Trophoblast cell (in vitro differentiated cells and primary cell): ENCODE results near the gene ATP9B.

Source experiments
- DNase-seq, 2 donors: peaks; one replicate each; pipeline ENCODE4 v3.0.0-alpha.2; 2016
- H2AFZ ChIP-seq: 2 replicates; pipeline ENCODE4 v1.6.1; 2013; ENCODE audit warnings: low read length, moderate library complexity, mild to moderate bottlenecking; ENCODE audit not compliant: insufficient read depth, poor library complexity
- H2AK5ac ChIP-seq: 2 replicates; pipeline ENCODE4 v1.6.1; 2013; ENCODE audit warnings: mild to moderate bottlenecking, low read length
- H2BK120ac ChIP-seq: 2 replicates; pipeline ENCODE4 v1.6.1; 2013; ENCODE audit warnings: low read length, mild to moderate bottlenecking, moderate library complexity; ENCODE audit not compliant: insufficient read depth, poor library complexity
- H2BK12ac ChIP-seq: 2 replicates; pipeline ENCODE4 v1.6.1; 2013; ENCODE audit warnings: mild to moderate bottlenecking, low read length, moderate library complexity
- H2BK5ac ChIP-seq: 2 replicates; pipeline ENCODE4 v1.6.1; 2013; ENCODE audit warnings: low read length, low read depth, moderate library complexity, mild to moderate bottlenecking; ENCODE audit not compliant: poor library complexity
- H3K14ac ChIP-seq: 2 replicates; pipeline ENCODE4 v1.6.1; 2013; ENCODE audit warnings: mild to moderate bottlenecking, low read length
- H3K18ac ChIP-seq: 2 replicates; pipeline ENCODE4 v1.6.1; 2013; ENCODE audit warnings: mild to moderate bottlenecking, low read length
- H3K23ac ChIP-seq: 2 replicates; pipeline ENCODE4 v1.6.1; 2013; ENCODE audit warnings: low read length
- H3K27ac ChIP-seq: 2 replicates; pipeline ENCODE4 v1.5.1; 2013; ENCODE audit warnings: low read depth, mild to moderate bottlenecking, inconsistent platforms, low read length, moderate library complexity
- H3K27me3 ChIP-seq: 2 replicates; pipeline ENCODE4 v1.6.1; 2013; ENCODE audit warnings: inconsistent platforms, mild to moderate bottlenecking, low read length, moderate library complexity; ENCODE audit not compliant: insufficient read depth
- H3K36me3 ChIP-seq, 2 experiments: 1 replicate in 1 of 2; 2 replicates in 1 of 2; pipeline ENCODE4 v1.6.1; 2013; ENCODE audit warnings: low read length in 2 of 2, mild to moderate bottlenecking in 2 of 2, moderate library complexity in 1 of 2; ENCODE audit not compliant: insufficient read depth in 2 of 2, control insufficient read depth in 1 of 2
- H3K4ac ChIP-seq: 2 replicates; pipeline ENCODE4 v1.6.1; 2013; ENCODE audit warnings: low read depth, mild to moderate bottlenecking, low read length, moderate library complexity
- H3K4me1 ChIP-seq, 2 experiments: 1 replicate in 1 of 2; 2 replicates in 1 of 2; pipeline ENCODE4 v1.6.1; 2013; ENCODE audit warnings: low read length in 2 of 2, mild to moderate bottlenecking in 2 of 2, moderate library complexity in 1 of 2; ENCODE audit not compliant: insufficient read depth in 2 of 2, control insufficient read depth in 1 of 2
- H3K4me2 ChIP-seq: 2 replicates; pipeline ENCODE4 v1.6.1; 2013; ENCODE audit warnings: inconsistent platforms, mild to moderate bottlenecking, low read length, moderate library complexity
- H3K4me3 ChIP-seq: 2 replicates; pipeline ENCODE4 v1.5.1; 2013; ENCODE audit warnings: mild to moderate bottlenecking, low read depth, low read length, inconsistent platforms
- H3K79me1 ChIP-seq: one replicate; pipeline ENCODE4 v1.6.1; 2013; ENCODE audit warnings: low read length
- H3K79me2 ChIP-seq: 2 replicates; pipeline ENCODE4 v1.6.1; 2013; ENCODE audit warnings: low read length, mild to moderate bottlenecking; ENCODE audit not compliant: control insufficient read depth, insufficient read depth, poor library complexity
- H3K9ac ChIP-seq: 2 replicates; pipeline ENCODE4 v1.6.1; 2013; ENCODE audit warnings: mild to moderate bottlenecking, low read length
- H3K9me3 ChIP-seq: 2 replicates; pipeline ENCODE4 v1.6.1; 2013; ENCODE audit warnings: low read depth, mild to moderate bottlenecking, control low read depth, inconsistent platforms, low read length; ENCODE audit not compliant: insufficient read depth
- H4K12ac ChIP-seq: 2 replicates; pipeline ENCODE4 v1.6.1; 2013; ENCODE audit warnings: low read depth, mild to moderate bottlenecking, low read length, moderate library complexity
- H4K8ac ChIP-seq: 2 replicates; pipeline ENCODE4 v1.6.1; 2013; ENCODE audit warnings: low read depth, mild to moderate bottlenecking, low read length, moderate library complexity
- H4K91ac ChIP-seq: one replicate; pipeline ENCODE4 v1.6.1; 2013; ENCODE audit warnings: low read depth, mild to moderate bottlenecking, low read length, moderate library complexity
- WGBS: extraction: QIAGEN DNeasy Blood & Tissue Kit; methylation state at CpG from one replicate; pipeline ENCODE4 v1.1.7; 2013; ENCODE audit warnings: missing lambda C conversion rate; ENCODE audit not compliant: insufficient read length, insufficient coverage; ENCODE audit errors: extremely low coverage; 5-methylcytosine and 5-hydroxymethylcytosine counted together

The ATP9B gene

DNA sequence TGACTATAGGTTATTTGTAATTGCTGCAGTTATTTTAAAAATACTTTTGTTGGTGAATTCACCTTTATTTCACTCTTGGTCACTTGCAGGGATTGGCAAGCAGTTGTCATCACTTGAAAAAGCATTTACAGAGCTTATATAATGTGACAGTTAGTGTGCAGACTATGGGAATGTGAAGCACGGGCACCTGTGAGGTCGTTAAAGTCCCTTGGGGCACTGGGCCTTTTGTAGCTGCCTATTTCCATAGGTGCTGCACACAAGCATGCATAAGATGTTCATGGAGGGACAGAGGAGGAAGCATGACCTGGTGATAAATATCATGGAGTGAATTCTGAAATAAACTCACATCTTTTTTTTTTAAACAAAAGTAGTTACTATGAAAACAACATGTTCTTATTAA lies 124.6 kb downstream of the ATP9B start:
- no peak overlapping the region for H4K91ac ChIP-seq
- no peak overlapping the region for H3K18ac ChIP-seq
- H3K27me3 ChIP-seq = no peaks in the 10 kb centered on the region
- no peak overlapping the region for H3K4me2 ChIP-seq
- H4K12ac ChIP-seq = no peak overlapping the region
- H4K8ac ChIP-seq = no peak overlapping the region
- no peak overlapping the region for H3K27ac ChIP-seq
- no peak overlapping the region for H2BK5ac ChIP-seq
- H2AFZ ChIP-seq = no peak overlapping the region
- H3K36me3 ChIP-seq = no peaks in the 10 kb centered on the region
- H2AK5ac ChIP-seq = no peak overlapping the region
- no peaks in the 10 kb centered on the region for H3K9me3 ChIP-seq
- no peak overlapping the region for H3K23ac ChIP-seq
- H2BK12ac ChIP-seq = no peak overlapping the region
- WGBS = no CpG with 5 or more reads among the region's 2 CpGs
- H3K79me2 ChIP-seq = no peaks in the 10 kb centered on the region
- no peaks in the 10 kb centered on the region for H3K79me1 ChIP-seq
- DNase-seq = no peak
- H2BK120ac ChIP-seq = no peak overlapping the region
- no peak overlapping the region for H3K4me3 ChIP-seq
- no peak overlapping the region for H3K9ac ChIP-seq
- H3K14ac ChIP-seq = no peak overlapping the region
- H3K4me1 ChIP-seq = no peaks in the 10 kb centered on the region
- no peak overlapping the region for H3K4ac ChIP-seq

DNA sequence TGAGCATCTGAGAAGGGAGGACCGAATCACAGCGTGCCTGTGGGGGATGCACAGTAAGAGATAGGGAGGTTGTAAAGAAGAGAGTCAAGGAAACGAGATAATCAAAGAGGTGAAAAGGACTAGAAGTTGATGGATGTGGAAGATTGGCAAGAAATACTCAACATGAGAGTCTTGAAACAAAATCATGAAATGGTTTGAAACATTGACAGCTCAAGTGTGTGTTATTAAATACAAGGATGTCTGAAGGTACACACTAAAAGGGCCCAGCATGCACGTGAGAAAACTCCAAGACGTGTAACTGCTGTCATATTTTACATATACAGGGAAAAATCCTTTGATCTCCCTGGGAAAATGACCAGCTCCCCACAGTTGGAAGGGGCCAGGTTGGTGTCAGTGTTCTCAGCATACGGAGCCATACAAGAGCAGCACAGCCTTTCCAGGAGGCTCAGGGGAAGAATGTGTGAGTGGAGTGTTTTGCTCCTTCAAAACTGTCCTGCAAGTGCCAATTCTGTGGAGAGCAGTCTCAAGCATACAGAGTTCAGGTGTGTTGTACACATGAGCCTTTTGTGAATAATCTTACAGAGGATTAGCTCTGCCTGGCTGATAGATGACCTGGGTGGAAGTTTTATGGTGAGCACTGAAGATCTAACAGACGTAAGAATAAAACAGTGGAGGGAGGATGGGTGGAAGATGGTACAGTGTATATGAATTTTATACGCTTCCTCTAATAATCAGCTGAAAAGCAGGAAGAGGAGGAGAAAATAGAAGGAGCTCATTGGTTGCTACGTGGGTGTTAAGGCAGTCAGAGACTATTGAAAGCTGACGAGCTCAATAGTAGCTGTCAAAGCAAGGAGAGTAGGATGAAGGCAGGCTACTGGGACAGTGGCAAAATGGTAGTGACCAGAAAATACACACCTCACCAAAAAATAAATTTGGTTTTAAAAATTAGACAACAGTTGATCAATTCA lies 126.8 kb downstream of the ATP9B start:
- WGBS = no CpG with 5 or more reads among the region's 10 CpGs
- no peak overlapping the region for H3K23ac ChIP-seq
- no peak for DNase-seq

GRCh38 chr18:79197531-79197930 lies 128.3 kb downstream of the ATP9B start:
- Histone ChIP-seq H3K79me1 (no peaks in the 10 kb centered on the region), H2BK5ac (no peak overlapping the region), H2BK120ac (no peak overlapping the region), H4K12ac (no peak overlapping the region), H2AFZ (no peak overlapping the region), H3K79me2 (no peaks in the 10 kb centered on the region), H3K14ac (no peak overlapping the region), H3K18ac (no peak overlapping the region), H3K27me3 (no peaks in the 10 kb centered on the region), H3K36me3 (no peaks in the 10 kb centered on the region), H4K8ac (no peak overlapping the region), H3K4me2 (no peak overlapping the region), H3K4me3 (no peak overlapping the region), H3K23ac (no peak overlapping the region), H3K4ac (no peak overlapping the region), H3K9me3 (peaks cover 2% of the 10 kb centered on the region), H3K27ac (no peak overlapping the region), H3K9ac (no peak overlapping the region), H4K91ac (no peak overlapping the region), H2BK12ac (no peak overlapping the region), H2AK5ac (no peak overlapping the region), H3K4me1 (no peaks in the 10 kb centered on the region)
- no peak for DNase-seq
- WGBS = no CpG with 5 or more reads among the region's 4 CpGs

More for the DNA sequence above, 126.8 kb downstream of the ATP9B start:
- no peak overlapping the region for H2AK5ac ChIP-seq
- no peaks in the 10 kb centered on the region for H3K36me3 ChIP-seq
- no peaks in the 10 kb centered on the region for H3K79me2 ChIP-seq
- H2AFZ ChIP-seq = no peak overlapping the region
- H3K4me2 ChIP-seq = no peak overlapping the region
- H3K9ac ChIP-seq = no peak overlapping the region
- H3K18ac ChIP-seq = no peak overlapping the region
- no peak overlapping the region for H3K27ac ChIP-seq
- H3K4me1 ChIP-seq = no peaks in the 10 kb centered on the region
- H3K4me3 ChIP-seq = no peak overlapping the region
- H3K79me1 ChIP-seq = no peaks in the 10 kb centered on the region
- H4K91ac ChIP-seq = no peak overlapping the region
- H3K27me3 ChIP-seq = no peaks in the 10 kb centered on the region
- no peak overlapping the region for H3K14ac ChIP-seq
- H2BK12ac ChIP-seq = no peak overlapping the region
- peaks cover 2% of the 10 kb centered on the region for H3K9me3 ChIP-seq
- no peak overlapping the region for H2BK5ac ChIP-seq
- no peak overlapping the region for H4K8ac ChIP-seq
- no peak overlapping the region for H4K12ac ChIP-seq
- H3K4ac ChIP-seq = no peak overlapping the region
- no peak overlapping the region for H2BK120ac ChIP-seq

DNA sequence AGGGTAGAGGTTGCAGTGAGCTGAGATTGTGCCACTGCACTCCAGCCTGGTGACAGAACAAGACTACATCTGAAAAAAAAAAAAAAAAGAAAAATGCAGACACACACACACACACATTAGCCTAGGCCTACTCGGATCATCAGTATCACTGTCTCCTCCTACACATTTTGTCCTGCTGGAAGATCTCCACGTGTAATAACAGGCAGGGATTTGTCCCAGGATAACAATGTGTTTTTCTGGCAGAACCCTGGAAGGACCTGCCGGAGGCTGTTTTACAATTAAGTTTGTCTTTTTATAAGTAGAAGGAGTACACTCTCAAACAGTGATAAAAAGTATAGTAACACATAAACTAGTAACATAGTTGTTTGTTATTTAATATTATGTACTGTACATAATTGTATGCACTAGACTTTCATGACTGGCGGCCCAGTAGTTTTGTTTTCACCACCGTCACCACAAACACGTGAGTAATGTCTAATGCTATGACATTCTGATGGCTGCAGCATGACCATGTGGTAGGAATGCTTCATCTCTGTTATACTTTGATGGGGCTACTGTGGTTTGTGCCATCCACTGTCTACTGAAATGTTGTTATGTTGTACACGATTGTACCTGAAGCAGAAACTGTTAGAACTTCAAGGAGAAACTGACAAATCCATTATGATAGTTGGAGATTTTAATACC lies 130.6 kb downstream of the ATP9B start:
- no peak overlapping the region for H4K12ac ChIP-seq
- no peak overlapping the region for H3K23ac ChIP-seq
- H3K9me3 ChIP-seq = peaks cover 2% of the 10 kb centered on the region
- no peak overlapping the region for H3K14ac ChIP-seq
- no peak overlapping the region for H4K8ac ChIP-seq
- H3K27me3 ChIP-seq = no peaks in the 10 kb centered on the region
- H3K9ac ChIP-seq = no peak overlapping the region
- no CpG with 5 or more reads among the region's 7 CpGs for WGBS
- no peaks in the 10 kb centered on the region for H3K79me2 ChIP-seq
- H2AK5ac ChIP-seq = no peak overlapping the region
- no peak overlapping the region for H2BK12ac ChIP-seq
- H2AFZ ChIP-seq = no peak overlapping the region
- H3K18ac ChIP-seq = no peak overlapping the region
- no peaks in the 10 kb centered on the region for H3K79me1 ChIP-seq
- no peaks in the 10 kb centered on the region for H3K4me1 ChIP-seq
- H4K91ac ChIP-seq = no peak overlapping the region
- DNase-seq = peak; percentile 31 to 64
- H2BK5ac ChIP-seq = no peak overlapping the region
- no peak overlapping the region for H3K27ac ChIP-seq
- H2BK120ac ChIP-seq = no peak overlapping the region
- H3K4me3 ChIP-seq = no peak overlapping the region
- no peak overlapping the region for H3K4me2 ChIP-seq
- no peak overlapping the region for H3K4ac ChIP-seq
- H3K36me3 ChIP-seq = no peaks in the 10 kb centered on the region
